HepG2 (cell line): ENCODE measurements around the gene SERINC1. TPM values are rescaled to one million over a fixed set of nuclear protein-coding genes. Genes with fewer than 3 reads are reported as not detected.
A peak's percentile ranks its signal among the peaks of the same experiment; 100 is the strongest.

ENCODE experiments used
- ARNT2 ChIP-seq: sonication (generic); formaldehyde crosslinking; IDR thresholded peaks from 2 replicates; pipeline ENCODE4 v1.8.0; 2022; ENCODE audit warnings: mild to moderate bottlenecking, low read depth, missing genetic modification reagents, moderate library complexity
- ATF1 ChIP-seq: IDR thresholded peaks from 2 replicates; pipeline ENCODE4 v1.6.1; 2016; ENCODE audit warnings: mild to moderate bottlenecking, control low read depth
- GLI4 ChIP-seq: sonication (generic); formaldehyde crosslinking; IDR thresholded peaks from 2 replicates; pipeline ENCODE4 v1.5.1; 2020; ENCODE audit warnings: missing genetic modification reagents, mild to moderate bottlenecking, moderate library complexity, borderline replicate concordance
- HDAC2 ChIP-seq: sonication (generic); formaldehyde crosslinking; IDR thresholded peaks from 2 replicates; pipeline ENCODE4 v1.4.0; 2020; ENCODE audit warnings: missing genetic modification reagents
- TRIM24 ChIP-seq: sonication (generic); formaldehyde crosslinking; IDR thresholded peaks from 2 replicates; pipeline ENCODE4 v1.8.0; 2022; ENCODE audit warnings: mild to moderate bottlenecking, missing genetic modification reagents
- ZNF225 ChIP-seq: sonication (generic); formaldehyde crosslinking; IDR thresholded peaks from 2 replicates; pipeline ENCODE4 v1.4.0; 2020; ENCODE audit warnings: mild to moderate bottlenecking, missing genetic modification reagents
- ZNF263 ChIP-seq: sonication (generic); formaldehyde crosslinking; IDR thresholded peaks from 2 replicates; pipeline ENCODE4 v1.4.0; 2020; ENCODE audit warnings: missing genetic modification reagents
- ZNF337 ChIP-seq: sonication (generic); formaldehyde crosslinking; IDR thresholded peaks from 2 replicates; pipeline ENCODE4 v1.5.1; 2020; ENCODE audit warnings: missing genetic modification reagents, low read depth, mild to moderate bottlenecking, borderline replicate concordance
- ZNF883 ChIP-seq: sonication (generic); formaldehyde crosslinking; IDR thresholded peaks from 2 replicates; pipeline ENCODE4 v1.5.1; 2020; ENCODE audit warnings: mild to moderate bottlenecking, missing genetic modification reagents; ENCODE audit errors: not compliant biosample characterization
- polyA plus RNA-seq, 8 experiments: library from polyadenylated mRNA; depleted of rRNA in 3 of 8; stranded (reverse) in 7 of 8; unstranded in 1 of 8; fragments of >200 nt; fragmentation: Illumina TruSeq in 4 of 8; extraction: Trizol in 4 of 8; gene quantifications; 2 replicates each; pipeline versions ENCODE4 v1.2.1 to v1.2.3, GENCODE V29; 2011 to 2016; ENCODE audit warnings: low read depth in 4 of 8, missing spikeins in 1 of 8, mixed read lengths in 1 of 8; ENCODE audit not compliant: insufficient read depth in 1 of 8
- total RNA-seq, 5 experiments: library from RNA; depleted of rRNA; stranded (reverse); fragments of >200 nt; fragmentation: Illumina TruSeq; extraction: Trizol; gene quantifications; 2 replicates each; pipeline ENCODE4 v1.2.3, GENCODE V29; 2016; ENCODE audit warnings: low read depth in 1 of 5
- TF ChIP-seq, protein P1 (sequence below): sonication (generic); formaldehyde crosslinking; IDR thresholded peaks from 2 replicates; pipeline ENCODE4 v1.5.0; 2020; ENCODE audit warnings: mild to moderate bottlenecking, missing genetic modification reagents, borderline replicate concordance
- TF ChIP-seq, protein P2 (sequence below), 2 experiments: IDR thresholded peaks; 2 replicates each; pipeline ENCODE4 v1.6.1; 2011 to 2012; ENCODE audit warnings: low read length in 2 of 2, borderline replicate concordance in 1 of 2, low read depth in 1 of 2, mild to moderate bottlenecking in 1 of 2, moderate library complexity in 1 of 2
- TF ChIP-seq, protein P3 (sequence below): sonication (generic); formaldehyde crosslinking; IDR thresholded peaks from 2 replicates; pipeline ENCODE4 v1.9.0; 2021; ENCODE audit warnings: missing genetic modification reagents, borderline replicate concordance

The SERINC1 gene
- total and polyA plus RNA-seq, 2 of the 13 experiments (the other 11 are each of a cell fraction or from before 2014, with no cell fraction given), result 93.5 to 112 TPM

DNA sequence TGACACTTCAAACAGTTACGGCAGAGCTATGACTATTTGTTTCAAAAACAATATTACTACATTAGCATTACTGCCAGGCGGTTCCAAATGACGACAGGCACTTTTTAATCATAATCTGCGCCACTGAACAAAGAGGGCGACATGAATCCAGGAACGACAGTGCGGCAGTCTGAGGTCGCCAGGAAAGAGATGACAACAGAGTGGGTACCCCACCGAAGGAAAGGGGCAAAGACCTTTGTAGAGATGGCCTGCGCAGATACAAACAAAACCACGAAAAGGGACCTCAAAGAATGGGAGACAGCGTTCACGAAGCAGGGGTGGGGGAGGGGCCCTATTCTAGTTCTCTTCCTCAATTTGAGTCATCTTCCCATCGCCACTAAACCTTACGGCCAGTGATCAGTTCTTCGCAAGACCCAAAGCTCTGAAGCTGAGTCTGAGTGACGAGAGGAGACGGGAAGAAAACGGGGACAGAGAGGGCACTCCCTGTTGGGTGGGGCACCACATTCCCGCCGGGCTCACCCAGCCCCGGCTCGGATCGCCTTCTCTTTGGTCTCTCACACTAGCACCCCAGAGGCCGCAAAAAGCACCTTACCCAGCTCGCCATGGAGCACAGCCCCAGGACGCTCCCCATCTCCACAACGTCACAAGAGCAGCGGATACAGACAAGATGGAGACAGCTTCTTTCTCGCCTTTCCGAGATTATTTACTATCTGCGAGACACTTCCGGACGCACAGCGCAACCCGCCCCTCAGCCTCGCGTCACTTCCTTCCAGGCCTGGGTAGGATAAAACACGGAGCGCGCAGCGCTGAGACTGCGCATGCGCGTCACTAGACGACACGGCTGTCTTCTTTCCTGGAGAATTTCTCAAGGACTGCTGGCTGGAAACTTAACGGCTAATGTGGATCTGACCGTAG lies at the start of gene SERINC1 (continued):
- TF ChIP-seq, protein P1, sequence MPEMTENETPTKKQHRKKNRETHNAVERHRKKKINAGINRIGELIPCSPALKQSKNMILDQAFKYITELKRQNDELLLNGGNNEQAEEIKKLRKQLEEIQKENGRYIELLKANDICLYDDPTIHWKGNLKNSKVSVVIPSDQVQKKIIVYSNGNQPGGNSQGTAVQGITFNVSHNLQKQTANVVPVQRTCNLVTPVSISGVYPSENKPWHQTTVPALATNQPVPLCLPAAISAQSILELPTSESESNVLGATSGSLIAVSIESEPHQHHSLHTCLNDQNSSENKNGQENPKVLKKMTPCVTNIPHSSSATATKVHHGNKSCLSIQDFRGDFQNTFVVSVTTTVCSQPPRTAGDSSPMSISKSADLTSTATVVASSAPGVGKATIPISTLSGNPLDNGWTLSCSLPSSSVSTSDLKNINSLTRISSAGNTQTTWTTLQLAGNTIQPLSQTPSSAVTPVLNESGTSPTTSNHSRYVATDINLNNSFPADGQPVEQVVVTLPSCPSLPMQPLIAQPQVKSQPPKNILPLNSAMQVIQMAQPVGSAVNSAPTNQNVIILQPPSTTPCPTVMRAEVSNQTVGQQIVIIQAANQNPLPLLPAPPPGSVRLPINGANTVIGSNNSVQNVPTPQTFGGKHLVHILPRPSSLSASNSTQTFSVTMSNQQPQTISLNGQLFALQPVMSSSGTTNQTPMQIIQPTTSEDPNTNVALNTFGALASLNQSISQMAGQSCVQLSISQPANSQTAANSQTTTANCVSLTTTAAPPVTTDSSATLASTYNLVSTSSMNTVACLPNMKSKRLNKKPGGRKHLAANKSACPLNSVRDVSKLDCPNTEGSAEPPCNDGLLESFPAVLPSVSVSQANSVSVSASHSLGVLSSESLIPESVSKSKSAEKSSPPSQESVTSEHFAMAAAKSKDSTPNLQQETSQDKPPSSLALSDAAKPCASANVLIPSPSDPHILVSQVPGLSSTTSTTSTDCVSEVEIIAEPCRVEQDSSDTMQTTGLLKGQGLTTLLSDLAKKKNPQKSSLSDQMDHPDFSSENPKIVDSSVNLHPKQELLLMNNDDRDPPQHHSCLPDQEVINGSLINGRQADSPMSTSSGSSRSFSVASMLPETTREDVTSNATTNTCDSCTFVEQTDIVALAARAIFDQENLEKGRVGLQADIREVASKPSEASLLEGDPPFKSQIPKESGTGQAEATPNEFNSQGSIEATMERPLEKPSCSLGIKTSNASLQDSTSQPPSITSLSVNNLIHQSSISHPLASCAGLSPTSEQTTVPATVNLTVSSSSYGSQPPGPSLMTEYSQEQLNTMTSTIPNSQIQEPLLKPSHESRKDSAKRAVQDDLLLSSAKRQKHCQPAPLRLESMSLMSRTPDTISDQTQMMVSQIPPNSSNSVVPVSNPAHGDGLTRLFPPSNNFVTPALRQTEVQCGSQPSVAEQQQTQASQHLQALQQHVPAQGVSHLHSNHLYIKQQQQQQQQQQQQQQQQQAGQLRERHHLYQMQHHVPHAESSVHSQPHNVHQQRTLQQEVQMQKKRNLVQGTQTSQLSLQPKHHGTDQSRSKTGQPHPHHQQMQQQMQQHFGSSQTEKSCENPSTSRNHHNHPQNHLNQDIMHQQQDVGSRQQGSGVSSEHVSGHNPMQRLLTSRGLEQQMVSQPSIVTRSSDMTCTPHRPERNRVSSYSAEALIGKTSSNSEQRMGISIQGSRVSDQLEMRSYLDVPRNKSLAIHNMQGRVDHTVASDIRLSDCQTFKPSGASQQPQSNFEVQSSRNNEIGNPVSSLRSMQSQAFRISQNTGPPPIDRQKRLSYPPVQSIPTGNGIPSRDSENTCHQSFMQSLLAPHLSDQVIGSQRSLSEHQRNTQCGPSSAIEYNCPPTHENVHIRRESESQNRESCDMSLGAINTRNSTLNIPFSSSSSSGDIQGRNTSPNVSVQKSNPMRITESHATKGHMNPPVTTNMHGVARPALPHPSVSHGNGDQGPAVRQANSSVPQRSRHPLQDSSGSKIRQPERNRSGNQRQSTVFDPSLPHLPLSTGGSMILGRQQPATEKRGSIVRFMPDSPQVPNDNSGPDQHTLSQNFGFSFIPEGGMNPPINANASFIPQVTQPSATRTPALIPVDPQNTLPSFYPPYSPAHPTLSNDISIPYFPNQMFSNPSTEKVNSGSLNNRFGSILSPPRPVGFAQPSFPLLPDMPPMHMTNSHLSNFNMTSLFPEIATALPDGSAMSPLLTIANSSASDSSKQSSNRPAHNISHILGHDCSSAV (CRISPR knock-in tag), result peak; percentile 65; the same call in 1 of the 2 replicates
- 0 out of 2 replicates have a peak, but pooled peaks have one; percentile 7 for TF ChIP-seq ZNF263 (CRISPR knock-in tag)
- TF ChIP-seq, protein P2, sequence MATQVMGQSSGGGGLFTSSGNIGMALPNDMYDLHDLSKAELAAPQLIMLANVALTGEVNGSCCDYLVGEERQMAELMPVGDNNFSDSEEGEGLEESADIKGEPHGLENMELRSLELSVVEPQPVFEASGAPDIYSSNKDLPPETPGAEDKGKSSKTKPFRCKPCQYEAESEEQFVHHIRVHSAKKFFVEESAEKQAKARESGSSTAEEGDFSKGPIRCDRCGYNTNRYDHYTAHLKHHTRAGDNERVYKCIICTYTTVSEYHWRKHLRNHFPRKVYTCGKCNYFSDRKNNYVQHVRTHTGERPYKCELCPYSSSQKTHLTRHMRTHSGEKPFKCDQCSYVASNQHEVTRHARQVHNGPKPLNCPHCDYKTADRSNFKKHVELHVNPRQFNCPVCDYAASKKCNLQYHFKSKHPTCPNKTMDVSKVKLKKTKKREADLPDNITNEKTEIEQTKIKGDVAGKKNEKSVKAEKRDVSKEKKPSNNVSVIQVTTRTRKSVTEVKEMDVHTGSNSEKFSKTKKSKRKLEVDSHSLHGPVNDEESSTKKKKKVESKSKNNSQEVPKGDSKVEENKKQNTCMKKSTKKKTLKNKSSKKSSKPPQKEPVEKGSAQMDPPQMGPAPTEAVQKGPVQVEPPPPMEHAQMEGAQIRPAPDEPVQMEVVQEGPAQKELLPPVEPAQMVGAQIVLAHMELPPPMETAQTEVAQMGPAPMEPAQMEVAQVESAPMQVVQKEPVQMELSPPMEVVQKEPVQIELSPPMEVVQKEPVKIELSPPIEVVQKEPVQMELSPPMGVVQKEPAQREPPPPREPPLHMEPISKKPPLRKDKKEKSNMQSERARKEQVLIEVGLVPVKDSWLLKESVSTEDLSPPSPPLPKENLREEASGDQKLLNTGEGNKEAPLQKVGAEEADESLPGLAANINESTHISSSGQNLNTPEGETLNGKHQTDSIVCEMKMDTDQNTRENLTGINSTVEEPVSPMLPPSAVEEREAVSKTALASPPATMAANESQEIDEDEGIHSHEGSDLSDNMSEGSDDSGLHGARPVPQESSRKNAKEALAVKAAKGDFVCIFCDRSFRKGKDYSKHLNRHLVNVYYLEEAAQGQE (IDR thresholded peaks at IDR 0.05; ENCODE audit: borderline replicate concordance in 1 of 2, low read depth in 1 of 2, low read length in 2 of 2), result peak in 1 of 2 experiments; percentile 7; a peak in 1 of 4 replicates
- TF ChIP-seq, protein P3, sequence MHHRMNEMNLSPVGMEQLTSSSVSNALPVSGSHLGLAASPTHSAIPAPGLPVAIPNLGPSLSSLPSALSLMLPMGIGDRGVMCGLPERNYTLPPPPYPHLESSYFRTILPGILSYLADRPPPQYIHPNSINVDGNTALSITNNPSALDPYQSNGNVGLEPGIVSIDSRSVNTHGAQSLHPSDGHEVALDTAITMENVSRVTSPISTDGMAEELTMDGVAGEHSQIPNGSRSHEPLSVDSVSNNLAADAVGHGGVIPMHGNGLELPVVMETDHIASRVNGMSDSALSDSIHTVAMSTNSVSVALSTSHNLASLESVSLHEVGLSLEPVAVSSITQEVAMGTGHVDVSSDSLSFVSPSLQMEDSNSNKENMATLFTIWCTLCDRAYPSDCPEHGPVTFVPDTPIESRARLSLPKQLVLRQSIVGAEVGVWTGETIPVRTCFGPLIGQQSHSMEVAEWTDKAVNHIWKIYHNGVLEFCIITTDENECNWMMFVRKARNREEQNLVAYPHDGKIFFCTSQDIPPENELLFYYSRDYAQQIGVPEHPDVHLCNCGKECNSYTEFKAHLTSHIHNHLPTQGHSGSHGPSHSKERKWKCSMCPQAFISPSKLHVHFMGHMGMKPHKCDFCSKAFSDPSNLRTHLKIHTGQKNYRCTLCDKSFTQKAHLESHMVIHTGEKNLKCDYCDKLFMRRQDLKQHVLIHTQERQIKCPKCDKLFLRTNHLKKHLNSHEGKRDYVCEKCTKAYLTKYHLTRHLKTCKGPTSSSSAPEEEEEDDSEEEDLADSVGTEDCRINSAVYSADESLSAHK (CRISPR knock-in tag), result no peak
- TF ChIP-seq TRIM24, result no peak
- TF ChIP-seq GLI4 (CRISPR knock-in tag), result peak; percentile 63; the same call in 1 of the 2 replicates
- TF ChIP-seq ATF1 (CRISPR knock-in tag), result peak; percentile 91
- peak; percentile 30 for TF ChIP-seq ZNF883 (CRISPR knock-in tag)
- peak; percentile 79 for TF ChIP-seq ZNF225
- peak; percentile 42; the same call in 1 of the 2 replicates for TF ChIP-seq ARNT2
- peak; percentile 77; the same call in 1 of the 2 replicates for TF ChIP-seq ZNF337 (CRISPR knock-in tag)
- TF ChIP-seq HDAC2 (CRISPR knock-in tag), result 0 out of 2 replicates have a peak, but pooled peaks have one; percentile 51
